Eye (tissue), 1 donor: ENCODE measurements around the gene USP28.
"Not testable (repeated sequence)": the region's sequence is repeated elsewhere in the genome, so short reads cannot be mapped to it uniquely, and the experiment has no call there.

Experiments used
- DNase-seq: peaks from one replicate; pipeline ENCODE4 v3.0.0-alpha.2; 2015

USP28 gene

GRCh38 chr11:113773092-113773415, 102.3 kb downstream of the USP28 start:
- DNase-seq = no peak

DNA sequence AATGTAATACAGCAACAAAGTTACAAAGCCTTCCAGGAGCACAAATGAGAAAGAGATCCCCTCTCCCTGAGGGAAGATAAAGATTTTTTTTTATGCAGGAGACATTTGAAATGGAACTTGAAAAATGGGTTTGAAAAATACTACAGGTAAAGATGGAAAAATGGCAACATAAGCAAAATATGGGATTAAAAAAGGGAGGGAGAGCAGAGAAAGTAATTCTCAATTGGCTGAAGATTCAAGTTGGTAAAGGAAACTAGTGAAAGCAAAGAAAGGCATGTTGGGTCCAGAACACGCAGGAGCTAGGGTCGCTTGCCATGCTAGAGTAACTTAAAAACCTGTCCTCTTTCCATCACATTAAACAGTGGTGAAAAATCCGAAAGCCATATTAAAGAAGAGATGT, 103.4 kb downstream of the USP28 start:
- DNase-seq = no peak

DNA sequence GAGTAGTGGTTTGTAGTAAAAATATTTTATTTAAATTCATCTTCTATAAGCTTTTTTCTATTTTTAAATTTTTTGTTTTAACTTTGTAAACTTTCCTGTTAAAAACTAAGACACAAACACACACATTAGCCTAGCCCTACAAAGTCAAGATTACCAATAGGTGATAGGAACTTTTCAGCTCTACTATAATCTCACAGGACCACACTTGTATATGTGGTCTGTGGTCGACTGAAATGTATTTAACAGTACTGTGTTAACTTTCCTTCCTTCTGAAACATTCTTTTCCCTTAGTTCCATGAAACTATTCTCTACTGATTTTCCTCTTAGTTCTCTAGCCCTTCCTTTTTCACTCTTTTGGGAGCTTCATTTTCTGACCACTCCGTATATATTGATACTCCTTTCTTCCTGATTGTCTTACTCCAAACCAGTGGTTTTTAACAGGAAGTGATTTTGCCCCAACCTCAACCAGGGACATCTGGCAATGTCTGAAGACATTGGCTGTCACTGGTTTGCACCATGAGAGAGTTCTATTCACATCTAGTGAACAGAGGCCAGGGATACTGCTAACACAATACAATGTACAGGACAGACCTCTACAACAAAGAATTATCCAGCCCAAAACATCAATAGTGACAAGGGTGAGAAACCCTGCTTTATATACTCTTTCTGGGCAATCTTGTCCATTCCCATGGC, 110.7 kb downstream of the USP28 start:
- DNase-seq = no peak

DNA sequence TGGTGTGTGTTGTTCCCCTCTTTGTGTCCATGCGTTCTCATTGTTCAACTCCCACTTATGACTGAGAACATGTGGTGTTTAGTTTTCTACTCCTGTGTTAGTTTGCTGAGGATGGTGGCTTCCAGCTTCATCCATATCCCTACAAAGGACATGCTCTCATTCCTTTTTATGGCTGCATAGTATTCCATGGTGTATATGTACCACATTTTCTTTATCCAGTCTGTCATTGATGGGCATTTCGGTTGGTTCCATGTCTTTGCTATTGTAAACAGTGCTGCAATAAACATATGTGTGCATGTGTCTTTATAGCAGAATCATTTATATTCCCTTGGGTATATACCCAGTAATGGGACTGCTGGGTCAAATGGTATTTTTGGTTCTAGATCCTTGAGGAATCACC, 112.3 kb downstream of the USP28 start:
- not testable (repeated sequence) for DNase-seq

GRCh38 chr11:113760241-113760640, 115.1 kb downstream of the USP28 start:
- DNase-seq = no peak

DNA sequence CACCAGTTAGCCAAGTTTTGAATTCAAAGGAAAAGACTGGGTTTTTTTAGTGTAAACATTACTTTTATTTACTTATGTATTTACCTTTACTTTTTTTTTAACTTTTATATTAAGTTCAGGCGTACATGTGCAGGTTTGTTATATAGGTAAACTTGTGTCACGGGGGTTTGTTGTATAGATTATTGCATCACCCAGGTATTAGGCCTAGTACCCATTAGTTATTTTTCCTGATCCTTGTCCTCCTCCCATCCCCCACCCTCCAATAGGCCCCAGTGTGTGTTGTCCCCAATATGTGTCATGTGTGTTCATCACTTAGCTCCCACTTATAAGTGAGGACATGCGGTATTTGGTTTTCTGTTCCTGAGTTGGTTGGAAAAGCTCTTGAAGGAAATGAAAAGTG, 122.4 kb downstream of the USP28 start:
- no peak for DNase-seq
